HG03457 (cell line): ENCODE results near the gene STAT5B.

Source experiments
- ATAC-seq: cut with Tn5 transposase; IDR thresholded peaks from one replicate; pipeline ENCODE4 v1.9.1; 2021; ENCODE audit warnings: moderate number of reproducible peaks; ENCODE audit not compliant: unreplicated experiment

Gene STAT5B

GRCh38 chr17:42285346-42286050 is 9.3 kb upstream of the STAT5B start:
- ATAC-seq: no peak

- ATAC-seq: no peak
Observed at GRCh38 chr17:42284566-42284965, 8.4 kb upstream of the STAT5B start.

DNA sequence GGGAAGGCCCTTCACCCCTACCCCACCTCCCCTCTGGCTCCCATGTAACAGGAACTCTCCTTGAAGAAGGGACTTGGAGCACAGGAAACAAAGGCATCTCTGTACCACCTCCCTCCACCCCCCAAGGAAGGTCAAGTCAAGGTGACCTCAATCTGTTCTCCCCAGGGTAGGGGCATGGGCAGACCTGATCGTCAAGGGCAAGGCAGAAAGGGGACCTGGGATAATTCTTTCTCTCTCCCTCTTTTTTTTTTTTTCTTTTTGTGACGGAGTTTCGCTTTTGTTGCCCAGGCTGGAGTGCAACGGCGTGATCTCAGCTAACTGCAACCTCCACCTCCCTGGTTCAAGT is 7.8 kb upstream of the STAT5B start:
- ATAC-seq: no peak

DNA sequence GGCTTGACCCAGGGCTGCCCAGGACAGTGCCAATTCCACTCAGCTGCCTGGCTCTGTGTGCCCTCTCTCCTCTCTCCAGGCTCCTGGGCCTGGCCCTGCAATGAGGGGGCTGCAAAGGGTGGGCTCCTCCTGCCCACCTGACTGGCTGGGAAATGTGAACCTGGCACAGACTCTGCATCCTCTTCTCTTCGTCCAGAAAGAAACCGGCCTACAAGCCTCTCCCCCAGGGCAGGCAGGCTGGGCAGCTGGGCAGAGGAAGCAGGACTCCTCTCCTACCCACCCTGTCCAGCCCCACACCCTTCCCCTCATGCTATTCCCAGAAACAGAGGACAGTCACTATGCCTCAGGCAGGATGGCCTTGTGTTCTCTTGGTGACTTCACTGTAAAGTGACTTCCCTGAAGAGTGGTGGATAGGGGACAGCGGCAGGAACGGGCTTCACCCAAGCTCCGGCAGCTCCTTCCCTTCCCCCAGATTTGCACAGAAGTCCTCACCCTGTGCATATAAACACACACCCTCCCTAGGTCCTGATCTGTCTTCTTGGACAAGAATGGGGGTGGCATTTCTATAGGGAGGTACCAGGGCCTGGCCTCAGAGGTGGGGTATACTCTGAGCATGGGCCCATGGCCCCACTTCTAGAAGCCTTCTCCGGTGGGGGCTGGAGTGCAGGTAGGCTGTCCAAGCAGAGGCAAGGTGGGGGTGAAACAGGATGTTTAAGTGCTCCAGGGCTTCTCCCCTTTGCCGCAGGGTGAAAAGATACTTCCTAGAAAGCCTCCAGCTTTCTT is 7.2 kb upstream of the STAT5B start:
- ATAC-seq: no peak

DNA sequence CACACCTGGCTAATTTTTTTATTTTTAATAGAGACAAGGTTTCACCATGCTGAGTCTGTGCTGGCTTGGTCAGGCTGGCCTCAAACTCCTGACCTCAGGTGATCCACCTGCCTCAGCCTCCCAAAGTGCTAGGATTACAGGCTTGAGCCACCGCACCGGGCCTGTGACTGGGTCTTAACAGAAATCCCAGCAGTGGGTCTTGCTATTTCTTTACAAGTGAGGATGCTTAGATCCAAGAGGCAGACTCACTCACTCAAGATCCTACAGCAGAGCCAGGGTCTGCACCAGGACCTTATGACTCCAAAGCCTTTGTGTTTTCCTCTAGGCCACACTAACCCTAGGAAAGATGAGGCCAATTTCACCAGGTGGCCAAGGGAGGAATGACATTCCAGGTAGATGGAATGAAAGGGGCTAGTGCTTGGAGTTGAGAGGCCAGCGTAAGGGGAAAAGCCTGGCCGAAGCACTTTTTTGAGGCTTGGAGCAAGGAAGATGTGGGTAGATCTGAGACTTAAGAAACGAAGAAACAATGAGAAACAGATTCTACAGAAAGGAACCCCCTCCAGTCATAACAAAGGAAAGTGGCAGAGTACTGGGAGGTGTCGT is 6.4 kb upstream of the STAT5B start:
- ATAC-seq: no peak

DNA sequence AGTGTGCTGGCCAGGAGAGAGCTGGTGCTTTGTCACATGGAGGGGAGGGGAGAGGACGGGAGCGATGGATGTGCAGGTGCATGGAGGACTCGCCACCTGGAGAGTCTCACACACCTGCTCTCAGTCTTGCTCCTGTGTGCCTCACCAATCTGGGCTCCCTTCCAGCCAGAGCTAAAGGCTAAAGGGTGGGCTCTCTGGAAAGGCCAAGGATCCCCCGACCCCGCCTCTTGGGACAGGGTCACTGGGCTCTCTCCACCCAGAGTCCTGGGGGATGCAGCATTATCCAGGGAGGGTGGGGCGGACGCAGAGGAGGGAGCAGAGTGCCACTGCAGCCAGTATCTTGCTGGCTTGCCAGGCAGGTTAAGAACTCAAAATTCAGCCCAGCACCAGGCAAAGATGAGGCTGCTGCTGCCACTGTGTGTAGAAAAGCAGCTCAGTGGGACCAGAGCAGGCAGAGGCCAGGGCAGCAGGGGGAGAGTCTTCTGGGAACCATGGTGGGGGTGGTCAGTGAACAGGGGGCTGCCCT is 5.4 kb upstream of the STAT5B start:
- no peak for ATAC-seq

DNA sequence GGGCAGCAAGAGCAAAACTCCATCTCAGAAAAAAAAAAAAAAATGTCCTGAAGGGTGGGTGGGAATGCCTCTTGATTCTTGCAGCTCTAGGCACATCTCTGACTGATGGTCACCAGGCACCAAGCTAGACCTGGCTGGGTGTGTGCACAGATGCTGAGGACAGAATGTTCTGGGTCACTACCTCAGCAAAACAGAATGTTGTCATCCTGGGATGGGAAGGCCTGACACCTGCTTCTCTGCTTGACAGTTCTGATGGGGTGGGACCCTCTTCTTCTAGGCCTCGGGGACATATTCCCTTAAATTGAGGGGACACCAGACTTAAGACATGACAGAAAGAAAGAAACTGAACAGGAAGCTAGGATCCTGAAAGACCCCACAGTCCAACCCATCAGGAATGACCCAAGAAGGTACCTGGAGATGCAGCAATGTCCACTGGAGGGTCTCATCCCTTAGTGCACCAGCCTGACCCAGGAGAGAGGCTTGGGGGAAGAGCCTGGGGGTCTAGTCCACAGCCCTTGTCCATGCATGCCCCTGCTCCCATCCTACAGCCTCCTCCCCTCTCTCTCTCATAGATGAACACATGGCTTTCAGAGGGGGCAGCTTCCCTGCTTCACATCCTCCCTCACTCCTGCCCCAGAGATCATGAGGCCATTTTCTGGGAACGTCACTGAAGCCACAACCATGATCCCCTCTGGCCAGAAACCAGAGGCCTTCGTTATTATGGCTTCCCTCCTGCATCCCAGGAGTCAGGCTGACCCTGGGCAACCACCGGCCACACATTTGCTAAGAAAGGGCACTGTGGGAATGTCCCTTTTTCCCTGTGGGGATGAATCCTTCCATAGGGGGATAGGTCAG is 3.8 kb upstream of the STAT5B start:
- no peak for ATAC-seq

DNA sequence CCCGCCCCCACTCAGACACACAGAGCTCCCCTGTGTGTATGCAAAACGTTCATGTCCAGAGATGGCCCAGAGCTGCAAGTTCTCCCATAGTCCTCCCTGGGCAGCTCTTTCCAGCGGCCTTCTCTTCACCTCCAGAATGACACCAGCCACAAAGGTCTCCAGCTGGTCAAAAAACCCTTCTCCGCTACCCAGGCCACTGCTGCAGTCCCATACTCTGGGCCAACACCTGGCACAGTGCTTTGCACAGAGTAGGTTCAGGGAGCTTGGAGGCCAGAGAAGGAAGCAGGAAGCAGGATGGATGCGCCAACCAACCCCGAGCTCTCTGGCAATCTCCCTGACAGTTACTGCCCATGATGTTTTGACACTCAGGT is 1.1 kb upstream of the STAT5B start:
- ATAC-seq: no peak

GRCh38 chr17:42276609-42277341 is 584 bp upstream of the STAT5B start:
- ATAC-seq: no peak

DNA sequence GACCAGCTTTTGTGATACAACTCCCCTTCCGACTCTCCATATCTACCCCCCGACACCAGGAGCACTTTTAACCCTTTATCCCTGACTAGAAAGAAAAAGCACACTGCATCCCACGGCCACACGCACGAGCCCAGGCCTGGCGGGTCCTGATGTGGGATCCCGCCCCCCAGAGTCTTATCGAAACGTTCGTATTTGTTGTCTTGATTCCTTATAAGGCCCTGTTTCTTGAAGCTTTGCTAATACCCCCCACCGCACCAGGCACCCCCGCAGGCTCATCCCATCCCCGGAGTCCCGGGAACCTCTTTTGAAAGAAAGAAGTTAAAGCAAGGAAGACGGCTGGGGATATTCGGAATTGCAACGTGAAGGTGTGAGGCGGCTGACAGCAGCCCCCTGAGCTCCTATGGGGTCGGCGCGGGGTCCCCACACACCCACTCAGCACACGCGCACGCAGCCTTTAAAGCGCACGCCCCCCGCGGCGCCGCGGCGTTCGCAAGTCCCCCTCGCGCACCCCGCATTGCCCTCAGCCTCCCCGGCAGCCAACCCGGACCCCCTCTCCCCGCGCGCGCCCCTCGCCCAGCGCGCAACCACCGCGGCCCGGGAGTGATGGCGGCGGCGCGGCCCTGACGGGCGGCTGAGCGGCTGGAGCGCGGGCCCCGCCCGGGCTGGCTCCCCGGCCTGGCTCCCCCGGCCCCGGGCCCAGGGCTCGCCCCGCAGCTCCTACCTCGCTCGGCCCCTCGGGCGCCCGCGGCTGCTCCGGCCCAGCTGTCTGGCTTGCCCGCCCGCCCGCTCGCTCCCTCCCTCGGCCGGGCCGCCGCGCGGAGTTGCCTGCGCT is 448 bp downstream of the STAT5B start:
- no peak for ATAC-seq

GRCh38 chr17:42274812-42275526 is 1.2 kb downstream of the STAT5B start:
- no peak for ATAC-seq

DNA sequence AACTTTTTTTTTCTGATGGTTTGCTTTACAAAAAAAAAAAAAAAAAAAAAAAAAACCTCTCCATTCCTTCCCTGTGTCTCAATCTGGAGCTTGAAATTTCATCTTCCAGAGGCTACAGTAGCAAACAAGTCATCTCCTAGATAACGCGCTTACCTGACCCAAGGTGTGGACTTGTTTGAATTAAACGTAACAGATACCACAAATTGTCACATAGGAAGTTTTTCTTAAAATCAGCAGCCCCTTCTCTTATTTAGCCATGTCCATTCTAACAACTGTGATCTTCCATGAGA is 2.0 kb downstream of the STAT5B start:
- no peak for ATAC-seq

DNA sequence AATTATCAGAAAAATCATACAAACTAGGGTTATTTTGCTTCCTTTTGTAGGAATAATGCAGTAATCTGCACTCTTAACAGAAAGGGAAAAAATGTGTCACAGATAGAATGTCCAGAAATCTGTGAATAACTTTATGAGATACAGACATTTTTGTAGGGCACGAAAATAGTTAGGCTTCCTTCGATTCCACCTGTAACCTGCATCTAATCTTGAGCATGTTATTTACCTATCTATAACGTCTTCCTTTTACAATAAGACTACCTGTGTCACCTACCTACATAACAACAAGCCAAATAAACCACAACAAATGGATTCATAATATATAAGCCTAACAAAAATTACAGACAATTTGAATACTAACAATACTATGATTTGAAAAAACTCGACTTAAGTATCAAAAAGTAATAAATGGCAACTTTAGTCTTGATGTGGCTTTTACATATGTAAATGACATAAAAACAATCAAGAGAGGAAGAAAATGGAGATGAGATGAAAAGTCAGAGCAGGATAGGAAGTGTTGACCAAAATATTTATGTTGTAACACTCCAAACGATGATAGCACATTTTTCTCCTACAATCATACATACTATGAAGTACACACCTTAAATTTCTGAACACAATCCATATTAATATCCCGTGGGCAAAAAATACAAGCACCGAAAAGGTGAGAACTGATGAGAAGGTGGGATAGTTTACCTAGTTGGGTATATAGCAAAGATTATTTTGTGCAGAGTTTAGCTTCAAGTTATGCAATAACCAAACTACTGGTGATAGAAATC is 2.5 kb downstream of the STAT5B start:
- no peak for ATAC-seq

GRCh38 chr17:42272162-42272907 is 3.9 kb downstream of the STAT5B start:
- no peak for ATAC-seq

DNA sequence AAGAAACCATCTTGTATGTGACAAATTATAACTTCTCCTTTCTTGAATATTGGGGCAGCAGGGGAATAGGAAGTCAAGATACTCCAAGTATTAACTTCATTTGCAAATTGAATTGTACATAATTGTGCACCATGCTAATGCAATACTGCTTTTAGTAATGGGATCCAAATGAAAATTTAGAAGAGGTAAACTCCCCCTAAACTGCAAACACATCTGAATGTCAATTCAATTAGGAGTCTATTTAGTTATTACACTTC is 4.5 kb downstream of the STAT5B start:
- no peak for ATAC-seq

GRCh38 chr17:42271006-42271778 is 5.0 kb downstream of the STAT5B start:
- ATAC-seq: no peak

- no peak for ATAC-seq
Observed at GRCh38 chr17:42270596-42270995, 5.6 kb downstream of the STAT5B start.
